ENCODE measurements around the gene ANKRD12.

DNA sequence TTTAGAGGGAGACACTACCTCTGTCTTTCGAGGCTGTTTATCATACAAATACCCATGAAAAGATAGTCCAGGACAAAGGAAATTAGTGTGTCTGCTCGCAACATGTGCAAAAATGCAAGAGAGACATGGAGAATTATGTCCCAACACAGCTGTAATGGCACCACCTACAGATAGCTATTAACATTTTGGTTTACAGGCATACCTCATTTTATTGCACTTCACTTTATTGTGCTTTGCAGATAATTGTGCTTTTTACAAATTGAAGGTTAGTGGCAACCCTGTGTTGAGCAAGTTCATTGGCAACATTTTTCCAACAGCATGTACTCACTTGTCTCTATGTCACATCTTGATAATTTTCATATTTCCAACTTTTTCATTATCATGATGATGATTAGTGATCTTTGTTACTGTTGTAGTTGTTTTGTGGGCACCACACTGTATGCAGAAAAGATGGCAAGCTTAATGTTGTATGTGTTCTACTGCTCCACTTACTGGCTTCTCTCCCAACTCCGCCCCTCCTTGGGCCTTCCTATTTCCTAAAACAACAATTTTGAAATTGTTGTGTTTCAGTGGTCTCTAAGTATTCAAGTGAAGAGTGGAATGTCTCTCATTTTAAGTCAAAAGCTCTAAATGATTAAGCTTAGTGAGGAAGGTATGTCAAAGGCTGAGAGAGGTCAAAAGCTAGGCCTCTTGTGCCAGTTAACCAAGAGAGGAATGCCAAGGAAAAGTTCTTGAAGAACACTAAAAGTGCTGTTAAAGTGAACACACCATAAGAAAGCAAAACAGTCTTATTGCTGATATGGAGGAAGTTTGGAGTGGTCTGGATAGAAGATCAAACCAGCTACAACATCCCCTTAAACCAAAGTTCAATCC lies 52.0 kb downstream of the ANKRD12 start:
- TF ChIP-seq, protein P1, sequence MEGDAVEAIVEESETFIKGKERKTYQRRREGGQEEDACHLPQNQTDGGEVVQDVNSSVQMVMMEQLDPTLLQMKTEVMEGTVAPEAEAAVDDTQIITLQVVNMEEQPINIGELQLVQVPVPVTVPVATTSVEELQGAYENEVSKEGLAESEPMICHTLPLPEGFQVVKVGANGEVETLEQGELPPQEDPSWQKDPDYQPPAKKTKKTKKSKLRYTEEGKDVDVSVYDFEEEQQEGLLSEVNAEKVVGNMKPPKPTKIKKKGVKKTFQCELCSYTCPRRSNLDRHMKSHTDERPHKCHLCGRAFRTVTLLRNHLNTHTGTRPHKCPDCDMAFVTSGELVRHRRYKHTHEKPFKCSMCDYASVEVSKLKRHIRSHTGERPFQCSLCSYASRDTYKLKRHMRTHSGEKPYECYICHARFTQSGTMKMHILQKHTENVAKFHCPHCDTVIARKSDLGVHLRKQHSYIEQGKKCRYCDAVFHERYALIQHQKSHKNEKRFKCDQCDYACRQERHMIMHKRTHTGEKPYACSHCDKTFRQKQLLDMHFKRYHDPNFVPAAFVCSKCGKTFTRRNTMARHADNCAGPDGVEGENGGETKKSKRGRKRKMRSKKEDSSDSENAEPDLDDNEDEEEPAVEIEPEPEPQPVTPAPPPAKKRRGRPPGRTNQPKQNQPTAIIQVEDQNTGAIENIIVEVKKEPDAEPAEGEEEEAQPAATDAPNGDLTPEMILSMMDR (IDR thresholded peaks at IDR 0.05): no peak
- no peak for TF ChIP-seq POLR2A (IDR thresholded peaks at IDR 0.05)

Data from heart left ventricle (tissue), 13 donors.